Right lung (tissue), 5 donors: ENCODE measurements around the gene SIKE1. TPM values are rescaled to one million over a fixed set of nuclear protein-coding genes. Genes with fewer than 3 reads are reported as not detected.

Source experiments
- polyA plus RNA-seq, 5 donors: library from polyadenylated mRNA; unstranded; fragments of 120-200 nt; gene quantifications; one replicate each; pipeline versions ENCODE4 v1.2.1 to v1.2.3, GENCODE V29; 2013; ENCODE audit warnings: inconsistent platforms in 1 of 5, low replicate concordance in 1 of 5; ENCODE audit not compliant: insufficient read length in 5 of 5, insufficient read depth in 1 of 5

The SIKE1 gene
- polyA plus RNA-seq, 5 donors: 34.7 to 56.8 (median 53.5) TPM

Other genes with a start within 250 kb of the SIKE1 start
- 10 to 100 TPM; 43.5 to 61.1 (median 45.7) TPM for gene BCAS2, start 199.1 kb downstream of the SIKE1 start, polyA plus RNA-seq
- gene DENND2C, start 110.6 kb downstream of the SIKE1 start, polyA plus RNA-seq: 1 to 10 TPM; 4.2 to 5.4 (median 4.6) TPM
- 1 to 10 TPM in 1 of 5 donors, under 1 TPM in 1, not detected in 3; 0.18 to 3.0 TPM for gene AMPD1, start 85.1 kb downstream of the SIKE1 start, polyA plus RNA-seq
- gene NRAS, start 63.9 kb downstream of the SIKE1 start, polyA plus RNA-seq: 10 to 100 TPM; 44.7 to 75.8 (median 56.5) TPM
- 100 to 1,000 TPM; 342 to 485 (median 422) TPM for gene CSDE1, start 22.7 kb downstream of the SIKE1 start, polyA plus RNA-seq
- gene SYCP1, start 74.2 kb upstream of the SIKE1 start, polyA plus RNA-seq: under 1 TPM; 0.21 to 0.39 (median 0.23) TPM
- not detected for gene TSHB, start 249.1 kb upstream of the SIKE1 start, polyA plus RNA-seq